H1 (cell line): Measurements from ENCODE around the gene C2CD5. TPM values are rescaled to one million over a fixed set of nuclear protein-coding genes. Genes with fewer than 3 reads are reported as not detected.

ENCODE experiments used
- CTCF ChIA-PET: fragments of 300-600 bp; sonication (Branson Sonifier 250); formaldehyde crosslinking; loops from one replicate; lab custom pipeline; 2021; ENCODE audit not compliant: partially characterized antibody; lab: Charles Lee
- POLR2A ChIA-PET: fragments of 300-600 bp; sonication (Branson Sonifier 250); formaldehyde crosslinking; loops from one replicate; lab custom pipeline; 2021; ENCODE audit warnings: inconsistent platforms; ENCODE audit not compliant: partially characterized antibody; lab: Charles Lee
- DNase-seq, 2 experiments: peaks; one replicate each; pipeline versions ENCODE4 v3.0.0 to v3.0.0-alpha.2; 2010 to 2022; ENCODE audit warnings: low spot score in 2 of 2, low read depth in 1 of 2, mixed read lengths in 1 of 2
- FAIRE-seq: peaks from 2 replicates; lab custom pipeline; 2011; peaks lifted over from hg19 to GRCh38; lab: Jason Lieb, UNC
- H2AFZ ChIP-seq: 2 replicates; pipeline ENCODE4 v1.8.1; 2012; ENCODE audit warnings: low read length, inconsistent platforms
- H2AK5ac ChIP-seq: 2 replicates; pipeline ENCODE4 v1.6.1; 2013; ENCODE audit warnings: low read depth, low read length
- H2BK120ac ChIP-seq: replicated peaks from 2 replicates; pipeline ENCODE3; 2013; ENCODE audit warnings: low read depth, low read length, inconsistent platforms
- H2BK12ac ChIP-seq: 2 replicates; pipeline ENCODE4 v1.6.1; 2013; ENCODE audit warnings: low read depth, low read length
- H2BK15ac ChIP-seq: 2 replicates; pipeline ENCODE4 v1.6.1; 2013; ENCODE audit warnings: low read length
- H2BK20ac ChIP-seq: 2 replicates; pipeline ENCODE4 v1.6.1; 2013; ENCODE audit warnings: low read length
- H2BK5ac ChIP-seq: 2 replicates; pipeline ENCODE4 v1.6.1; 2013; ENCODE audit warnings: low read depth, low read length
- H3K14ac ChIP-seq: 2 replicates; pipeline ENCODE4 v1.6.1; 2013; ENCODE audit warnings: inconsistent platforms; ENCODE audit not compliant: insufficient read length
- H3K18ac ChIP-seq: 2 replicates; pipeline ENCODE4 v1.6.1; 2013; ENCODE audit warnings: low read length; ENCODE audit errors: extremely low read depth
- H3K23ac ChIP-seq: 2 replicates; pipeline ENCODE4 v1.6.1; 2013; ENCODE audit warnings: inconsistent platforms; ENCODE audit not compliant: insufficient read length
- H3K23me2 ChIP-seq: 2 replicates; pipeline ENCODE4 v1.6.1; 2013; ENCODE audit warnings: low read depth, low read length
- H3K27ac ChIP-seq: 2 replicates; pipeline ENCODE4 v1.6.1; 2011; ENCODE audit warnings: low read depth, low read length, inconsistent platforms
- H3K27me3 ChIP-seq, 4 experiments: replicated peaks in 1 of 4; 1 replicate in 1 of 4; 2 replicates in 3 of 4; pipeline versions ENCODE4 v1.6.1 to v1.8.1; 2011 to 2013; ENCODE audit warnings: low read length in 3 of 4, mild to moderate bottlenecking in 3 of 4, inconsistent platforms in 2 of 4, mixed read lengths in 2 of 4, moderate library complexity in 1 of 4; ENCODE audit not compliant: control insufficient read depth in 3 of 4, insufficient read depth in 3 of 4; ENCODE audit errors: extremely low read depth in 1 of 4
- H3K36me3 ChIP-seq, 4 experiments: 2 replicates each; pipeline versions ENCODE4 v1.6.1 to v1.8.1; 2011 to 2013; ENCODE audit warnings: mild to moderate bottlenecking in 4 of 4, low read length in 3 of 4, moderate library complexity in 2 of 4, control low read depth in 1 of 4, inconsistent platforms in 1 of 4; ENCODE audit not compliant: insufficient read depth in 4 of 4, control insufficient read depth in 2 of 4
- H3K4ac ChIP-seq: replicated peaks from 2 replicates; pipeline ENCODE3; 2013; ENCODE audit warnings: low read length, low read depth, mixed read lengths, inconsistent platforms; ENCODE audit not compliant: insufficient read length
- H3K4me1 ChIP-seq, 4 experiments: replicated peaks in 1 of 4; 1 replicate in 1 of 4; 2 replicates in 3 of 4; pipeline versions ENCODE4 v1.6.1 to v1.8.1; 2011 to 2013; ENCODE audit warnings: low read length in 3 of 4, inconsistent platforms in 2 of 4, mixed read lengths in 1 of 4; ENCODE audit not compliant: insufficient read depth in 4 of 4, control insufficient read depth in 3 of 4
- H3K4me2 ChIP-seq, 2 experiments: 2 replicates each; pipeline versions ENCODE4 v1.6.1 to v1.8.1; 2011 to 2013; ENCODE audit warnings: low read depth in 2 of 2, low read length in 2 of 2, control low read depth in 1 of 2, inconsistent platforms in 1 of 2, mild to moderate bottlenecking in 1 of 2; ENCODE audit not compliant: insufficient read depth in 1 of 2
- H3K4me3 ChIP-seq, 4 experiments: fragments of 200-600, 300-600 bp in 1 of 4; sonication (generic), shearing (Covaris generic), sonication (Bioruptor Twin) in 1 of 4; 2 replicates each; pipeline versions ENCODE4 v1.5.1 to v1.8.1; 2011 to 2016; ENCODE audit warnings: low read length in 4 of 4, low read depth in 3 of 4, control low read depth in 2 of 4, inconsistent platforms in 2 of 4, mild to moderate bottlenecking in 2 of 4, mixed read lengths in 1 of 4, moderate library complexity in 1 of 4; ENCODE audit not compliant: insufficient read depth in 2 of 4; ENCODE audit errors: extremely low read depth in 1 of 4
- H3K56ac ChIP-seq: replicated peaks from 2 replicates; pipeline ENCODE3; 2013; ENCODE audit warnings: low read depth, mild to moderate bottlenecking, mixed read lengths, low read length, inconsistent platforms; ENCODE audit not compliant: insufficient read length
- H3K79me1 ChIP-seq: 2 replicates; pipeline ENCODE4 v1.6.1; 2013; ENCODE audit warnings: low read depth, low read length, control low read depth
- H3K79me2 ChIP-seq, 2 experiments: 2 replicates each; pipeline versions ENCODE4 v1.6.1 to v1.8.1; 2012 to 2013; ENCODE audit warnings: low read length in 2 of 2, mild to moderate bottlenecking in 2 of 2, inconsistent platforms in 1 of 2; ENCODE audit not compliant: insufficient read depth in 2 of 2, control insufficient read depth in 1 of 2
- H3K9ac ChIP-seq, 4 experiments: replicated peaks in 1 of 4; 1 replicate in 1 of 4; 2 replicates in 3 of 4; pipeline versions ENCODE4 v1.6.1 to v1.8.1; 2011 to 2013; ENCODE audit warnings: low read depth in 3 of 4, low read length in 3 of 4, control low read depth in 2 of 4, mild to moderate bottlenecking in 2 of 4, moderate library complexity in 2 of 4, inconsistent platforms in 1 of 4; ENCODE audit errors: extremely low read depth in 1 of 4
- H3K9me3 ChIP-seq, 2 experiments: 2 replicates each; pipeline versions ENCODE4 v1.6.1 to v1.8.1; 2012 to 2013; ENCODE audit warnings: mild to moderate bottlenecking in 2 of 2, moderate library complexity in 2 of 2, control low read depth in 1 of 2, inconsistent platforms in 1 of 2, low read depth in 1 of 2, low read length in 1 of 2, mixed read lengths in 1 of 2; ENCODE audit not compliant: insufficient read depth in 2 of 2
- H4K20me1 ChIP-seq, 2 experiments: replicated peaks in 1 of 2; 2 replicates each; pipeline versions ENCODE3 to v1.8.1; 2011 to 2013; ENCODE audit warnings: inconsistent platforms in 2 of 2, low read length in 2 of 2, mild to moderate bottlenecking in 1 of 2; ENCODE audit not compliant: insufficient read depth in 2 of 2, control insufficient read depth in 1 of 2
- H4K5ac ChIP-seq: 2 replicates; pipeline ENCODE4 v1.6.1; 2013; ENCODE audit warnings: low read length, low read depth, mixed read lengths, inconsistent platforms; ENCODE audit not compliant: insufficient read length
- H4K8ac ChIP-seq: 2 replicates; pipeline ENCODE4 v1.8.0; 2013; ENCODE audit warnings: mild to moderate bottlenecking, moderate library complexity, low read length, inconsistent platforms; ENCODE audit not compliant: insufficient read depth; ENCODE audit errors: extremely low read depth
- H4K91ac ChIP-seq: replicated peaks from 2 replicates; pipeline ENCODE3; 2013; ENCODE audit warnings: low read length, mixed read lengths, inconsistent platforms; ENCODE audit not compliant: insufficient read length
- BACH1 ChIP-seq: IDR thresholded peaks from 2 replicates; pipeline ENCODE4 v1.6.1; 2012; ENCODE audit warnings: low read length, improper control_type of control experiment
- CEBPB ChIP-seq: IDR thresholded peaks from 2 replicates; pipeline ENCODE4 v1.6.1; 2012; ENCODE audit warnings: low read depth, low read length
- EP300 ChIP-seq, 2 experiments: IDR thresholded peaks; 1 replicate in 1 of 2; 2 replicates in 1 of 2; pipeline ENCODE4 v1.6.1; 2011 to 2012; ENCODE audit warnings: low read depth in 2 of 2, low read length in 2 of 2, mild to moderate bottlenecking in 2 of 2, borderline replicate concordance in 1 of 2, inconsistent platforms in 1 of 2, moderate library complexity in 1 of 2
- GTF2F1 ChIP-seq: IDR thresholded peaks from 2 replicates; pipeline ENCODE4 v1.6.1; 2012; ENCODE audit warnings: low read depth, low read length, improper control_type of control experiment, borderline replicate concordance
- JUND ChIP-seq: IDR thresholded peaks from 2 replicates; pipeline ENCODE4 v1.6.1; 2011; ENCODE audit warnings: mild to moderate bottlenecking, improper control_type of control experiment, low read length
- KDM5A ChIP-seq: fragments of 200-600 bp; IDR thresholded peaks from 2 replicates; pipeline ENCODE4 v1.7.1; 2012; ENCODE audit warnings: mild to moderate bottlenecking, low read length, inconsistent platforms, mixed read lengths
- MAFK ChIP-seq: IDR thresholded peaks from 2 replicates; pipeline ENCODE4 v1.6.1; 2012; ENCODE audit warnings: low read depth, mild to moderate bottlenecking, improper control_type of control experiment, low read length
- NANOG ChIP-seq: IDR thresholded peaks from 2 replicates; pipeline ENCODE4 v1.6.1; 2011; ENCODE audit warnings: low read length, low read depth, mild to moderate bottlenecking, inconsistent platforms; ENCODE audit not compliant: insufficient read depth, poor library complexity, severe bottlenecking
- SIN3A ChIP-seq, 2 experiments: IDR thresholded peaks in 1 of 2; conservative IDR thresholded peaks in 1 of 2; 2 replicates each; pipeline ENCODE4 v1.6.1; 2011 to 2012; ENCODE audit warnings: low read length in 2 of 2, improper control_type of control experiment in 1 of 2, low read depth in 1 of 2, mild to moderate bottlenecking in 1 of 2
- SP1 ChIP-seq: IDR thresholded peaks from 2 replicates; pipeline ENCODE4 v1.6.1; 2011; ENCODE audit warnings: low read depth, low read length
- TAF1 ChIP-seq: IDR thresholded peaks from 2 replicates; pipeline ENCODE4 v1.6.1; 2011; ENCODE audit warnings: mild to moderate bottlenecking, low read depth, low read length
- TCF12 ChIP-seq: IDR thresholded peaks from 2 replicates; pipeline ENCODE4 v1.6.1; 2011; ENCODE audit warnings: low read depth, mild to moderate bottlenecking, low read length
- ZNF274 ChIP-seq: IDR thresholded peaks from 2 replicates; pipeline ENCODE4 v1.7.0; 2012; ENCODE audit warnings: low read length, borderline replicate concordance; ENCODE audit errors: extremely low read depth
- polyA plus RNA-seq, 7 experiments: library from polyadenylated mRNA; depleted of rRNA in 3 of 7; stranded (reverse) in 5 of 7; unstranded in 2 of 7; fragments of >200 nt in 5 of 7; fragments of 200-250 nt in 2 of 7; gene quantifications; 1 replicate in 5 of 7; 2 replicates in 1 of 7; 4 replicates in 1 of 7; pipeline versions ENCODE4 v1.2.1 to v1.2.3, GENCODE V29; 2011 to 2013; ENCODE audit warnings: missing spikeins in 2 of 7, mixed read lengths in 2 of 7
- total RNA-seq: library from RNA; stranded (reverse); fragmentation: NEBNext Ultra II Directional; extraction: Animal tissue kit (Norgen Biotek cat#: 25700); gene quantifications from 2 replicates; pipeline ENCODE4 v1.2.1, GENCODE V29; 2021
- TF ChIP-seq, protein P1 (sequence below): IDR thresholded peaks from 2 replicates; pipeline ENCODE4 v1.6.1; 2011; ENCODE audit warnings: low read length, improper control_type of control experiment
- TF ChIP-seq, protein P2 (sequence below): IDR thresholded peaks from 2 replicates; pipeline ENCODE4 v1.6.1; 2012; ENCODE audit warnings: inconsistent platforms

The C2CD5 gene
- total and polyA plus RNA-seq, 2 of the 8 experiments (the other 6 are each of a cell fraction or from before 2014, with no cell fraction given) = 21.9 to 45.9 TPM

DNA sequence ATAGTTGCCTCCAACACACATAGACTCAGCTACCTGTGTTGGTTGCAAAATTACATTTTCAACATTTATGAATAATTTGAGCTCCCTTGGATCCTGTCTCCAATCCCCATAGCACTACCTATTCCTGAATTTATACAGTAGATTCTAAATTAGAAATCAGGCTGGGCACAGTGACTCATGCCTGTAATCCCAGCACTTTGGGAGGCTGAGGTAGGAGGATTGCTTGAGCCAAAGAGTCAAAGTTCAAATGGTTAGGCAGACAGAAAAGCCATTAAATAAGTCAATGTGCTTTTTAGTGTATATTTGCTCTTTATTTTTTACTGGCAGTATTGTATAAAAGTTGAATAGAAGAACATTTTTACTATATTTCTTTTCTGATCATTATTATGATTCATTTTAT, 24.9 kb upstream of the C2CD5 start:
- no peak for DNase-seq
- Histone ChIP-seq H3K36me3 (no peaks in the 10 kb centered on the region), H2AFZ (no peak overlapping the region), H3K23ac (no peak overlapping the region), H3K23me2 (no peaks in the 10 kb centered on the region), H3K79me1 (no peaks in the 10 kb centered on the region), H3K4me1 (no peaks in the 10 kb centered on the region), H3K27me3 (no peaks in the 10 kb centered on the region), H3K18ac (no peak overlapping the region), H4K20me1 (no peaks in the 10 kb centered on the region), H2AK5ac (no peak overlapping the region), H3K9me3 (0 out of 4 replicates have a peak, but pooled peaks cover 0 to 2% of the 10 kb centered on the region in 2 experiments), H4K91ac (no peak overlapping the region), H3K9ac (no peak overlapping the region), H4K5ac (no peak overlapping the region), H3K14ac (no peak overlapping the region), H3K79me2 (no peaks in the 10 kb centered on the region), H3K27ac (no peak overlapping the region), H2BK20ac (no peak overlapping the region), H2BK5ac (no peak overlapping the region), H3K56ac (no peak overlapping the region), H2BK15ac (no peak overlapping the region), H3K4ac (no peak overlapping the region), H4K8ac (no peak overlapping the region), H2BK120ac (no peak overlapping the region), H3K4me2 (no peak overlapping the region), H2BK12ac (no peak overlapping the region), H3K4me3 (no peak overlapping the region)
- no peak for FAIRE-seq
- ChIA-PET CTCF (no interaction called here), POLR2A (interaction anchor here (1.2 kb wide), 1 partner anchor 55 kb away, joined by 3 read pairs; the partner anchor contains the start of gene ETNK1)
- TF ChIP-seq GTF2F1 = no peak
- no peak for TF ChIP-seq JUND
- no peak for TF ChIP-seq BACH1
- no peak for TF ChIP-seq TCF12
- no peak for TF ChIP-seq EP300 (IDR thresholded peaks at IDR 0.05; ENCODE audit: borderline replicate concordance in 1 of 2, low read depth in 2 of 2, low read length in 2 of 2)
- no peak for TF ChIP-seq SP1
- no peak for TF ChIP-seq ZNF274
- TF ChIP-seq, protein P1, sequence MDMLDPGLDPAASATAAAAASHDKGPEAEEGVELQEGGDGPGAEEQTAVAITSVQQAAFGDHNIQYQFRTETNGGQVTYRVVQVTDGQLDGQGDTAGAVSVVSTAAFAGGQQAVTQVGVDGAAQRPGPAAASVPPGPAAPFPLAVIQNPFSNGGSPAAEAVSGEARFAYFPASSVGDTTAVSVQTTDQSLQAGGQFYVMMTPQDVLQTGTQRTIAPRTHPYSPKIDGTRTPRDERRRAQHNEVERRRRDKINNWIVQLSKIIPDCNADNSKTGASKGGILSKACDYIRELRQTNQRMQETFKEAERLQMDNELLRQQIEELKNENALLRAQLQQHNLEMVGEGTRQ = no peak
- TF ChIP-seq SIN3A (conservative IDR thresholded peaks at IDR 0.05 in 1 of 2, IDR thresholded peaks at IDR 0.05 in 1 of 2; ENCODE audit: low read depth in 1 of 2, low read length in 2 of 2) = no peak
- no peak for TF ChIP-seq NANOG
- no peak for TF ChIP-seq KDM5A
- TF ChIP-seq TAF1 = no peak
- TF ChIP-seq MAFK = no peak
- TF ChIP-seq CEBPB = no peak
- TF ChIP-seq, protein P2, sequence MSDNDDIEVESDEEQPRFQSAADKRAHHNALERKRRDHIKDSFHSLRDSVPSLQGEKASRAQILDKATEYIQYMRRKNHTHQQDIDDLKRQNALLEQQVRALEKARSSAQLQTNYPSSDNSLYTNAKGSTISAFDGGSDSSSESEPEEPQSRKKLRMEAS = no peak
